ENCODE results near the gene CDKN2C. TPM values are rescaled to one million over a fixed set of nuclear protein-coding genes. Genes with fewer than 3 reads are reported as not detected.

The CDKN2C gene
- total and polyA plus RNA-seq, 4 donors = 17.1 to 20.4 (median 18.4) TPM

GRCh38 chr1:50971748-50972305 is 1.8 kb downstream of the CDKN2C start:
- Histone ChIP-seq H3K27ac (ENCODE audit: low read depth, low read length) (no peak overlapping the region), H3K4me3 (ENCODE audit: low read depth, low read length) (no peak overlapping the region), H3K9me3 (ENCODE audit: control insufficient read depth, insufficient read depth, low read length) (no peaks in the 10 kb centered on the region), H3K27me3 (ENCODE audit: control insufficient read depth, insufficient read depth, low read length) (peaks cover 42% of the 10 kb centered on the region), H3K4me1 (ENCODE audit: control insufficient read depth, insufficient read depth, low read length) (peaks cover 19% of the 10 kb centered on the region), H3K36me3 (ENCODE audit: control insufficient read depth, insufficient read depth, low read length) (no peaks in the 10 kb centered on the region)
- WGBS (ENCODE audit: insufficient coverage) = no CpG with 5 or more reads among the region's 6 CpGs
- peak in 1 of 6 donors; percentile 5 for DNase-seq (ENCODE audit: low read depth in 4 of 6, low spot score in 6 of 6)

- no peak overlapping the region for H3K4me3 ChIP-seq (ENCODE audit: low read depth, low read length)
- H3K9me3 ChIP-seq (ENCODE audit: control insufficient read depth, insufficient read depth, low read length) = no peaks in the 10 kb centered on the region
- H3K27ac ChIP-seq (ENCODE audit: low read depth, low read length) = no peak overlapping the region
- no peak for DNase-seq (ENCODE audit: low read depth in 4 of 6, low spot score in 6 of 6)
- peaks cover 51% of the 10 kb centered on the region for H3K27me3 ChIP-seq (ENCODE audit: control insufficient read depth, insufficient read depth, low read length)
- no peaks in the 10 kb centered on the region for H3K36me3 ChIP-seq (ENCODE audit: control insufficient read depth, insufficient read depth, low read length)
- no CpG with 5 or more reads among the region's 1 CpG for WGBS (ENCODE audit: insufficient coverage)
- peaks cover 27% of the 10 kb centered on the region for H3K4me1 ChIP-seq (ENCODE audit: control insufficient read depth, insufficient read depth, low read length)
Measured at GRCh38 chr1:50972766-50973165, 2.7 kb downstream of the CDKN2C start.

DNA sequence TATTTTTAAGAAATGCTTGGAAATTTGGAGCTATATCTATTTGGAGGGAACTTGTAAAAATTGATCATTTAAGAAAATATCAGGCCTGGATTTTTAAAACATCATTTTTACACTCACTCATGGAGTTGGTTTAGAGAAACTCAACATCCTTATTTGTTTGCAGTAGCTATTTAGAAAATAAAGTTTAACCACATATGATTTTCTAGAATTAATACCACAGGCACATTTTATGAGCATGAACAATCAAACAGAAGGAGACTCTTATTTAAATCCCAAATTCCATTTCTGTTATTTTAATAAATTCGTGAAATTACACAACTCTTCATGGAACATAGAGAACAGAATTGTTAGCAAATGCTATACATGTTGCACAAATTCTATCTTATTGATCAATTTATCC is 3.2 kb downstream of the CDKN2C start:
- H3K4me1 ChIP-seq (ENCODE audit: control insufficient read depth, insufficient read depth, low read length) = peaks cover 27% of the 10 kb centered on the region
- no peaks in the 10 kb centered on the region for H3K36me3 ChIP-seq (ENCODE audit: control insufficient read depth, insufficient read depth, low read length)
- WGBS (ENCODE audit: insufficient coverage) = no CpG with 5 or more reads among the region's 1 CpG
- no peak for DNase-seq (ENCODE audit: low read depth in 4 of 6, low spot score in 6 of 6)
- H3K4me3 ChIP-seq (ENCODE audit: low read depth, low read length) = no peak overlapping the region
- H3K27ac ChIP-seq (ENCODE audit: low read depth, low read length) = no peak overlapping the region
- H3K9me3 ChIP-seq (ENCODE audit: control insufficient read depth, insufficient read depth, low read length) = no peaks in the 10 kb centered on the region
- peaks cover 55% of the 10 kb centered on the region for H3K27me3 ChIP-seq (ENCODE audit: control insufficient read depth, insufficient read depth, low read length)

DNA sequence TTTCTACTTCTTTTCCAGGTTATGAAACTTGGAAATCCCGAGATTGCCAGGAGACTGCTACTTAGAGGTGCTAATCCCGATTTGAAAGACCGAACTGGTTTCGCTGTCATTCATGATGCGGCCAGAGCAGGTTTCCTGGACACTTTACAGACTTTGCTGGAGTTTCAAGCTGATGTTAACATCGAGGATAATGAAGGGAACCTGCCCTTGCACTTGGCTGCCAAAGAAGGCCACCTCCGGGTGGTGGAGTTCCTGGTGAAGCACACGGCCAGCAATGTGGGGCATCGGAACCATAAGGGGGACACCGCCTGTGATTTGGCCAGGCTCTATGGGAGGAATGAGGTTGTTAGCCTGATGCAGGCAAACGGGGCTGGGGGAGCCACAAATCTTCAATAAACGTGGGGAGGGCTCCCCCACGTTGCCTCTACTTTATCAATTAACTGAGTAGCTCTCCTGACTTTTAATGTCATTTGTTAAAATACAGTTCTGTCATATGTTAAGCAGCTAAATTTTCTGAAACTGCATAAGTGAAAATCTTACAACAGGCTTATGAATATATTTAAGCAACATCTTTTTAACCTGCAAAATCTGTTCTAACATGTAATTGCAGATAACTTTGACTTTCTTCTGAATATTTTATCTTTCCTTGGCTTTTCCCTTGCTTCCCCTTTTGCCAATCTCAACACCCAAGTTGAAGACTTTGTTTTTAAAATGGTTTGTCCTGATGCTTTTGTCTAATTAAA is 4.0 kb downstream of the CDKN2C start:
- Histone ChIP-seq H3K27ac (ENCODE audit: low read depth, low read length) (no peak overlapping the region), H3K9me3 (ENCODE audit: control insufficient read depth, insufficient read depth, low read length) (no peaks in the 10 kb centered on the region), H3K27me3 (ENCODE audit: control insufficient read depth, insufficient read depth, low read length) (peaks cover 61% of the 10 kb centered on the region), H3K4me1 (ENCODE audit: control insufficient read depth, insufficient read depth, low read length) (peaks cover 25% of the 10 kb centered on the region), H3K4me3 (ENCODE audit: low read depth, low read length) (no peak overlapping the region), H3K36me3 (ENCODE audit: control insufficient read depth, insufficient read depth, low read length) (no peaks in the 10 kb centered on the region)
- WGBS (ENCODE audit: insufficient coverage) = 65% methylated on average over 9 of the region's 13 CpGs
- no peak for DNase-seq (ENCODE audit: low read depth in 4 of 6, low spot score in 6 of 6)

DNA sequence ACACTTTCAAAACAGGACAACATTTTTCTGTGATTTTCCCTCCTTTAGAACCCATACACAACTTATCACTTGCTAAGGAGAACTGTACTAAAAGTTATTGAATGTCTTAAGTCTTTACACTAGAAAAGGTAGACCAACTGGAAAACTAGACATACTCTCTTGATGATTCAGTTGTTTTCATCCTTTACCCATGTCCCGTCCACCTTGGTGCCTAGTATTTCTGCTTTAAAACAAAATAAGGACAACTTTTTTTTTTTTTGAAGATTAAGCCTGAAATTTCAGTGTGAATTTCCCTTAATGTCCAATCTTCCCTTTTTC is 4.5 kb downstream of the CDKN2C start:
- Histone ChIP-seq H3K27me3 (ENCODE audit: control insufficient read depth, insufficient read depth, low read length) (peaks cover 65% of the 10 kb centered on the region), H3K4me3 (ENCODE audit: low read depth, low read length) (no peak overlapping the region), H3K27ac (ENCODE audit: low read depth, low read length) (no peak overlapping the region), H3K4me1 (ENCODE audit: control insufficient read depth, insufficient read depth, low read length) (peaks cover 21% of the 10 kb centered on the region), H3K9me3 (ENCODE audit: control insufficient read depth, insufficient read depth, low read length) (no peaks in the 10 kb centered on the region), H3K36me3 (ENCODE audit: control insufficient read depth, insufficient read depth, low read length) (no peaks in the 10 kb centered on the region)
- WGBS (ENCODE audit: insufficient coverage) = no CpG with 5 or more reads among the region's 1 CpG
- DNase-seq (ENCODE audit: low read depth in 4 of 6, low spot score in 6 of 6) = no peak

- Histone ChIP-seq H3K4me1 (ENCODE audit: control insufficient read depth, insufficient read depth, low read length) (peaks cover 20% of the 10 kb centered on the region), H3K9me3 (ENCODE audit: control insufficient read depth, insufficient read depth, low read length) (no peaks in the 10 kb centered on the region), H3K27me3 (ENCODE audit: control insufficient read depth, insufficient read depth, low read length) (peaks cover 62% of the 10 kb centered on the region), H3K27ac (ENCODE audit: low read depth, low read length) (no peak overlapping the region), H3K36me3 (ENCODE audit: control insufficient read depth, insufficient read depth, low read length) (no peaks in the 10 kb centered on the region), H3K4me3 (ENCODE audit: low read depth, low read length) (no peak overlapping the region)
- no CpG with 5 or more reads among the region's 1 CpG for WGBS (ENCODE audit: insufficient coverage)
- peak in 1 of 6 donors; percentile 2 for DNase-seq (ENCODE audit: low read depth in 4 of 6, low spot score in 6 of 6)
Measured at GRCh38 chr1:50975436-50975835, 5.4 kb downstream of the CDKN2C start.

GRCh38 chr1:50976111-50976889 is 6.3 kb downstream of the CDKN2C start:
- Histone ChIP-seq H3K4me3 (ENCODE audit: low read depth, low read length) (peak overlapping the region; percentile 51), H3K4me1 (ENCODE audit: control insufficient read depth, insufficient read depth, low read length) (peaks cover 20% of the 10 kb centered on the region), H3K27ac (ENCODE audit: low read depth, low read length) (no peak overlapping the region), H3K36me3 (ENCODE audit: control insufficient read depth, insufficient read depth, low read length) (no peaks in the 10 kb centered on the region), H3K27me3 (ENCODE audit: control insufficient read depth, insufficient read depth, low read length) (peaks cover 54% of the 10 kb centered on the region), H3K9me3 (ENCODE audit: control insufficient read depth, insufficient read depth, low read length) (no peaks in the 10 kb centered on the region)
- DNase-seq (ENCODE audit: low read depth in 4 of 6, low spot score in 6 of 6) = peak in 2 of 6 donors; percentile 13 to 14
- 21% methylated on average over 10 of the region's 19 CpGs for WGBS (ENCODE audit: insufficient coverage)

GRCh38 chr1:50976890-50977574 is 7.0 kb downstream of the CDKN2C start:
- H3K4me3 ChIP-seq (ENCODE audit: low read depth, low read length) = peak overlapping the region; percentile 51
- DNase-seq (ENCODE audit: low read depth in 4 of 6, low spot score in 6 of 6) = peak in 2 of 6 donors; percentile 25 to 50
- H3K4me1 ChIP-seq (ENCODE audit: control insufficient read depth, insufficient read depth, low read length) = peaks cover 20% of the 10 kb centered on the region
- no peaks in the 10 kb centered on the region for H3K36me3 ChIP-seq (ENCODE audit: control insufficient read depth, insufficient read depth, low read length)
- WGBS (ENCODE audit: insufficient coverage) = 3% methylated on average over 19 of the region's 26 CpGs
- H3K27ac ChIP-seq (ENCODE audit: low read depth, low read length) = no peak overlapping the region
- no peaks in the 10 kb centered on the region for H3K9me3 ChIP-seq (ENCODE audit: control insufficient read depth, insufficient read depth, low read length)
- H3K27me3 ChIP-seq (ENCODE audit: control insufficient read depth, insufficient read depth, low read length) = peaks cover 61% of the 10 kb centered on the region

GRCh38 chr1:50977575-50978143 is 7.6 kb downstream of the CDKN2C start:
- no peaks in the 10 kb centered on the region for H3K36me3 ChIP-seq (ENCODE audit: control insufficient read depth, insufficient read depth, low read length)
- peaks cover 64% of the 10 kb centered on the region for H3K27me3 ChIP-seq (ENCODE audit: control insufficient read depth, insufficient read depth, low read length)
- peaks cover 20% of the 10 kb centered on the region for H3K4me1 ChIP-seq (ENCODE audit: control insufficient read depth, insufficient read depth, low read length)
- H3K9me3 ChIP-seq (ENCODE audit: control insufficient read depth, insufficient read depth, low read length) = no peaks in the 10 kb centered on the region
- WGBS (ENCODE audit: insufficient coverage) = under 1% methylated on average over 63 of the region's 63 CpGs
- H3K27ac ChIP-seq (ENCODE audit: low read depth, low read length) = no peak overlapping the region
- DNase-seq (ENCODE audit: low read depth in 4 of 6, low spot score in 6 of 6) = peak in 2 of 6 donors; percentile 10 to 56
- H3K4me3 ChIP-seq (ENCODE audit: low read depth, low read length) = peak overlapping the region; percentile 51

Data from spinal cord (tissue), 10 donors.